Skeletal muscle tissue (tissue), 4 donors: ENCODE results near the gene FMN1. TPM values are rescaled to one million over a fixed set of nuclear protein-coding genes. Genes with fewer than 3 reads are reported as not detected.

ENCODE experiments used
- H3K27ac ChIP-seq: one replicate; pipeline ENCODE4 v1.7.0; 2013; ENCODE audit warnings: mild to moderate bottlenecking, low read depth, low read length, inconsistent platforms
- H3K27me3 ChIP-seq, 3 donors: one replicate each; pipeline ENCODE4 v1.7.0; 2013; ENCODE audit warnings: low read length in 3 of 3; ENCODE audit not compliant: control insufficient read depth in 3 of 3, insufficient read depth in 3 of 3
- H3K36me3 ChIP-seq, 3 donors: one replicate each; pipeline ENCODE4 v1.7.0; 2013; ENCODE audit warnings: low read length in 3 of 3; ENCODE audit not compliant: control insufficient read depth in 3 of 3, insufficient read depth in 3 of 3
- H3K4me1 ChIP-seq, 3 donors: one replicate each; pipeline ENCODE4 v1.7.0; 2013; ENCODE audit warnings: low read length in 3 of 3, mild to moderate bottlenecking in 3 of 3; ENCODE audit not compliant: control insufficient read depth in 3 of 3, insufficient read depth in 3 of 3
- H3K4me3 ChIP-seq, 3 donors: one replicate each; pipeline ENCODE4 v1.7.0; 2013; ENCODE audit warnings: low read length in 3 of 3
- H3K9ac ChIP-seq, 3 donors: one replicate each; pipeline ENCODE4 v1.7.0; 2013; ENCODE audit warnings: low read length in 3 of 3, mild to moderate bottlenecking in 3 of 3, moderate library complexity in 2 of 3, low read depth in 1 of 3
- H3K9me3 ChIP-seq, 3 donors: one replicate each; pipeline ENCODE4 v1.7.0; 2013; ENCODE audit warnings: low read length in 3 of 3; ENCODE audit not compliant: control insufficient read depth in 3 of 3
- total RNA-seq: library from RNA; depleted of rRNA; stranded (reverse); fragments of >200 nt; gene quantifications from one replicate; pipeline ENCODE4 v1.2.3, GENCODE V29; 2014
- donor health status: Osteomylitis.

The FMN1 gene
- total RNA-seq, 1 donor from 2014 or later, result 3.7 TPM

GRCh38 chr15:32941823-32942222 is 252.7 kb downstream of the FMN1 start:
- H3K27me3 ChIP-seq, result no peaks in the 10 kb centered on the region
- peaks cover 0 to 4% (median 4%) of the 10 kb centered on the region in 3 donors for H3K4me1 ChIP-seq
- H3K4me3 ChIP-seq, result no peak overlapping the region
- H3K9me3 ChIP-seq, result no peaks in the 10 kb centered on the region
- H3K27ac ChIP-seq, result no peak overlapping the region
- no peak overlapping the region for H3K9ac ChIP-seq
- no peaks in the 10 kb centered on the region for H3K36me3 ChIP-seq

GRCh38 chr15:32936976-32937375 is 257.5 kb downstream of the FMN1 start:
- Histone ChIP-seq H3K4me1 (peaks cover 0 to 3% (median 2%) of the 10 kb centered on the region in 3 donors), H3K9ac (no peak overlapping the region), H3K27ac (no peak overlapping the region), H3K4me3 (no peak overlapping the region), H3K27me3 (no peaks in the 10 kb centered on the region), H3K9me3 (no peaks in the 10 kb centered on the region), H3K36me3 (no peaks in the 10 kb centered on the region)

- Histone ChIP-seq H3K36me3 (no peaks in the 10 kb centered on the region), H3K27me3 (no peaks in the 10 kb centered on the region), H3K27ac (no peak overlapping the region), H3K9ac (no peak overlapping the region), H3K4me3 (no peak overlapping the region), H3K9me3 (no peaks in the 10 kb centered on the region), H3K4me1 (no peaks in the 10 kb centered on the region)
These were observed 258.1 kb downstream of the FMN1 start for GRCh38 chr15:32936283-32936918.

- Histone ChIP-seq H3K9ac (no peak overlapping the region), H3K36me3 (no peaks in the 10 kb centered on the region), H3K4me3 (no peak overlapping the region), H3K27me3 (no peaks in the 10 kb centered on the region), H3K9me3 (no peaks in the 10 kb centered on the region), H3K27ac (no peak overlapping the region), H3K4me1 (no peaks in the 10 kb centered on the region)
These were observed 259.4 kb downstream of the FMN1 start for GRCh38 chr15:32935139-32935538.

- Histone ChIP-seq H3K27ac (no peak overlapping the region), H3K9me3 (no peaks in the 10 kb centered on the region), H3K9ac (no peak overlapping the region), H3K27me3 (no peaks in the 10 kb centered on the region), H3K4me3 (no peak overlapping the region), H3K36me3 (no peaks in the 10 kb centered on the region), H3K4me1 (no peaks in the 10 kb centered on the region)
These were observed 261.3 kb downstream of the FMN1 start for GRCh38 chr15:32933236-32933635.

- H3K4me1 ChIP-seq, result no peaks in the 10 kb centered on the region
- H3K9me3 ChIP-seq, result no peaks in the 10 kb centered on the region
- no peak overlapping the region for H3K9ac ChIP-seq
- no peaks in the 10 kb centered on the region for H3K27me3 ChIP-seq
- no peak overlapping the region for H3K27ac ChIP-seq
- H3K36me3 ChIP-seq, result no peaks in the 10 kb centered on the region
- no peak overlapping the region for H3K4me3 ChIP-seq
These were observed 265.6 kb downstream of the FMN1 start for GRCh38 chr15:32928876-32929275.

GRCh38 chr15:32927124-32927523 is 267.4 kb downstream of the FMN1 start:
- Histone ChIP-seq H3K9me3 (no peaks in the 10 kb centered on the region), H3K36me3 (no peaks in the 10 kb centered on the region), H3K9ac (no peak overlapping the region), H3K27me3 (no peaks in the 10 kb centered on the region), H3K4me1 (no peaks in the 10 kb centered on the region), H3K4me3 (no peak overlapping the region), H3K27ac (no peak overlapping the region)

- H3K4me1 ChIP-seq, result no peaks in the 10 kb centered on the region
- H3K9me3 ChIP-seq, result no peaks in the 10 kb centered on the region
- H3K36me3 ChIP-seq, result no peaks in the 10 kb centered on the region
- H3K27me3 ChIP-seq, result no peaks in the 10 kb centered on the region
- no peak overlapping the region for H3K9ac ChIP-seq
- H3K4me3 ChIP-seq, result no peak overlapping the region
- H3K27ac ChIP-seq, result no peak overlapping the region
These were observed 271.3 kb downstream of the FMN1 start for GRCh38 chr15:32923176-32923575.

- H3K27me3 ChIP-seq, result no peaks in the 10 kb centered on the region
- H3K36me3 ChIP-seq, result no peaks in the 10 kb centered on the region
- H3K27ac ChIP-seq, result no peak overlapping the region
- H3K4me3 ChIP-seq, result no peak overlapping the region
- H3K9me3 ChIP-seq, result no peaks in the 10 kb centered on the region
- H3K4me1 ChIP-seq, result no peaks in the 10 kb centered on the region
- H3K9ac ChIP-seq, result no peak overlapping the region
These were observed 272.0 kb downstream of the FMN1 start for GRCh38 chr15:32922541-32922940.

- Histone ChIP-seq H3K9ac (no peak overlapping the region), H3K27me3 (no peaks in the 10 kb centered on the region), H3K36me3 (no peaks in the 10 kb centered on the region), H3K4me1 (no peaks in the 10 kb centered on the region), H3K9me3 (no peaks in the 10 kb centered on the region), H3K4me3 (no peak overlapping the region), H3K27ac (no peak overlapping the region)
These were observed 274.6 kb downstream of the FMN1 start for GRCh38 chr15:32919749-32920414.
